ENCODE data around the gene CIRBP. TPM values are rescaled to one million over a fixed set of nuclear protein-coding genes. Genes with fewer than 3 reads are reported as not detected.

CIRBP gene
- total RNA-seq, 2 donors from 2014 or later: 226 to 251 TPM

DNA sequence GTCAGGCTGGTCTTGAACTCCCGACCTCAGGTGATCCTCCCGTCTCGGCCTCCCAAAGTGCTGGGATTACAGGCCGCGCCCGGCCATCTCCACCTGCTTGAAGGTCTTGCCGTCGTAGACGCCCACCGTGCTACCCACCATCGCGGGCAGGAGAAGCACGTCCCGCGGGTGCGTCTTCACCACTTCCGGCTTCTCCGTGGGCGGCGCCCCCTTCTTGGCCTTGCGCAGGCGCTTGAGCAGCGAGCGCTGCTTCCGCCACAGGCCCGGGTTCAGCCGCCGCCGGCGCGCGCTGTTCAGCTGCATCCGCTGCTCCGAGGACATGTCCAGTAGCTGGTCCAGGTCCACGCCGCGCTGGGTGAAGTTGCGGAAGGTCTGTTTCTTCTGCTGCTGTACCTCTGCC, 38.2 kb downstream of the CIRBP start:
- Mint-ChIP-seq H3K4me1 (ENCODE audit: low read depth in 2 of 2) (no peaks in the 10 kb centered on the region), H3K36me3 (no peaks in the 10 kb centered on the region), H3K9me3 (no peaks in the 10 kb centered on the region), H3K27me3 (no peaks in the 10 kb centered on the region), H3K4me3 (no peak overlapping the region), H3K27ac (no peak overlapping the region)
- no peak for DNase-seq (ENCODE audit: low spot score)
- no peak for ATAC-seq

- no peak overlapping the region for H3K4me3 Mint-ChIP-seq
- no peak for DNase-seq (ENCODE audit: low spot score)
- H3K27ac Mint-ChIP-seq: no peak overlapping the region
- no peak for ATAC-seq
- H3K36me3 Mint-ChIP-seq: no peaks in the 10 kb centered on the region
- H3K4me1 Mint-ChIP-seq (ENCODE audit: low read depth in 2 of 2): no peaks in the 10 kb centered on the region
- H3K27me3 Mint-ChIP-seq: no peaks in the 10 kb centered on the region
- H3K9me3 Mint-ChIP-seq: no peaks in the 10 kb centered on the region
These were observed 38.7 kb downstream of the CIRBP start for GRCh38 chr19:1307755-1308303.

- H3K4me3 Mint-ChIP-seq: no peak overlapping the region
- ATAC-seq (no peak), DNase-seq (ENCODE audit: low spot score) (no peak)
- H3K27ac Mint-ChIP-seq: no peak overlapping the region
- H3K4me1 Mint-ChIP-seq (ENCODE audit: low read depth in 2 of 2): no peaks in the 10 kb centered on the region
- H3K36me3 Mint-ChIP-seq: no peaks in the 10 kb centered on the region
- no peaks in the 10 kb centered on the region for H3K27me3 Mint-ChIP-seq
- H3K9me3 Mint-ChIP-seq: no peaks in the 10 kb centered on the region
These were observed 39.6 kb downstream of the CIRBP start for GRCh38 chr19:1308718-1309117.

GRCh38 chr19:1309977-1310852, 41.1 kb downstream of the CIRBP start:
- no peaks in the 10 kb centered on the region for H3K36me3 Mint-ChIP-seq
- H3K27me3 Mint-ChIP-seq: no peaks in the 10 kb centered on the region
- no peaks in the 10 kb centered on the region for H3K9me3 Mint-ChIP-seq
- DNase-seq (ENCODE audit: low spot score): no peak
- H3K4me1 Mint-ChIP-seq (ENCODE audit: low read depth in 2 of 2): no peaks in the 10 kb centered on the region
- ATAC-seq: no peak
- no peak overlapping the region for H3K27ac Mint-ChIP-seq
- H3K4me3 Mint-ChIP-seq: no peak overlapping the region

GRCh38 chr19:1310853-1311180, 41.7 kb downstream of the CIRBP start:
- no peak overlapping the region for H3K4me3 Mint-ChIP-seq
- H3K9me3 Mint-ChIP-seq: no peaks in the 10 kb centered on the region
- no peak for DNase-seq (ENCODE audit: low spot score)

DNA sequence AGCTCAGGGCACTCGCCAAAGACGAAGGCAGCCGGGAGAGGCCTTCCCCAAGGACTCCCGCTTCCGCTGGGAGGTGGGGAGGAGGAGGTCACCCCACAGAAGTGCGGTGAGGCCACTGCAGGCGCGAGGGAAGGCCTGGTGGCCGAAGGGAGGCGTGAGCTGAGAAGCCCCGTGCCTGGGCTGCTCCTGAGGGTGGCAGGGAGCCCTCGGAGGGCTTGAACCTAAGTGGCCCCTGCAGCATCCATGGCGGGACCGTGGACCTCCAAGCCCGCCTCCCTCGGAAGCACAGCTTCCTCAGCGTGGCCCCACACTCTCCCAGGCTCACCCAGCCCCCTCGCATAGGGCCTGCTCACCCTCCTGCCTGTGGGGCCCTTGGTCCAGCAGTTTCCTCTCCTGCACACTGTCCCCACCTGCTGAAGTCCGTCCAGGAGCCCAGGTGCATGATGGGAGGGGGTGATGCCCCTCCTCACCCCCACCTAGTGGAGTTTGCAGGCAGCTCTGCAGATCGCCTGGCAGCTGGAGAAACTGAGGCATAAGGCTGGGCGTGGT, 42.5 kb downstream of the CIRBP start:
- ATAC-seq (peak in 1 of 2 donors; percentile 5), DNase-seq (ENCODE audit: low spot score) (no peak)
- no peak overlapping the region for H3K4me3 Mint-ChIP-seq

More at GRCh38 chr19:1310853-1311180, 41.7 kb downstream of the CIRBP start:
- H3K36me3 Mint-ChIP-seq: no peaks in the 10 kb centered on the region
- no peak overlapping the region for H3K27ac Mint-ChIP-seq
- no peaks in the 10 kb centered on the region for H3K4me1 Mint-ChIP-seq (ENCODE audit: low read depth in 2 of 2)
- ATAC-seq: no peak
- no peaks in the 10 kb centered on the region for H3K27me3 Mint-ChIP-seq

GRCh38 chr19:1312767-1313694, 43.9 kb downstream of the CIRBP start:
- DNase-seq (ENCODE audit: low spot score): no peak
- ATAC-seq: no peak
- Mint-ChIP-seq H3K4me1 (ENCODE audit: low read depth in 2 of 2) (no peaks in the 10 kb centered on the region), H3K4me3 (no peak overlapping the region), H3K27ac (no peak overlapping the region), H3K36me3 (no peaks in the 10 kb centered on the region), H3K27me3 (peaks cover 9% of the 10 kb centered on the region in 2 donors), H3K9me3 (no peaks in the 10 kb centered on the region)

More for the DNA sequence above, 42.5 kb downstream of the CIRBP start:
- no peaks in the 10 kb centered on the region for H3K9me3 Mint-ChIP-seq
- H3K27ac Mint-ChIP-seq: no peak overlapping the region
- H3K4me1 Mint-ChIP-seq (ENCODE audit: low read depth in 2 of 2): no peaks in the 10 kb centered on the region
- H3K27me3 Mint-ChIP-seq: no peaks in the 10 kb centered on the region
- no peaks in the 10 kb centered on the region for H3K36me3 Mint-ChIP-seq

DNA sequence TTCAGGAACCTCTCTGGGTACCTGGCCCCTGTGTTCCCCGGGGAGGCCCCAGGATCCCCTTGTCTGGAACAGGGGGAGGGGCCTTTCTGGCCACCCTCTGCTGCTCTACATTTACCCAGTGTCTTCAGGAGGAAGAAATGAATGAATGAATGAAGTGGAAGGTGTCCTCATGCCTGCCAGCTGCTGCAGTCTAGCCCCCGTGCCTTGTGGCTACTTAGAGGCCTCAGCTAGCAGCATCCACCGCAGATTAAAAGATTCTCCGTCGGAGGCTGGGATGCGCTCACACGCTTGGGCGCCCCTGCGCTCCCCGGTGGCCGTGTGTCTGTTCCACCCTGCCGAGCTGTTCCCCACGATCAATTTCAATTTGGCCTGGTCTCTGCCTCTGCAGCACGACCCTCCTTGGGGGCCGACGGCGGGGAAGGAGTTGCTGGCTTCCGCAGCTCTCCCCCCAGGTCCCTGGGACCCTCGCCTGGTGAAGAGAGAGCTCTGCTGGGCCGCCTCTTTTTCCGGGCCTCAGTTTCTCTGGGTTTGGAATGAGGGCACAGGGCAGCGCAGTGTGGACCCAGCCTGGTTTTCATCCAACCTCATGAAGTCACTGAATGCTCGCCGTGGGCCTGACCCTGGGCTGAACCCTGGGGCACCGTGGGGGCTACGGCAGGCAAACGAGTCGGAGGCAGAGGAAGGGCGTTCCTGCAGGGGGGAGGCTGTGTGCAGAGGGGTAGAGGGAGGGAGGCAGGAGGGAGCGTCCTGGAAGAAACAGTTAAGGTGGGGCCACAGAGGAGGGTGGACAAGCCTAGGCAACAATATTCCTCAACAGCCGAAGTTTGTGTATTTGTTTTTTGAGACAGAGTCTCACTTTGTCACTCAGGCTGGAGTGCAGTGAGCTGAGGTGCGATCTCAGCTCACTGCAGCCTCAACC, 44.8 kb downstream of the CIRBP start:
- ATAC-seq: no peak
- no peaks in the 10 kb centered on the region for H3K36me3 Mint-ChIP-seq
- H3K9me3 Mint-ChIP-seq: no peaks in the 10 kb centered on the region
- no peaks in the 10 kb centered on the region for H3K4me1 Mint-ChIP-seq (ENCODE audit: low read depth in 2 of 2)
- no peak overlapping the region for H3K4me3 Mint-ChIP-seq
- DNase-seq (ENCODE audit: low spot score): no peak
- no peak overlapping the region for H3K27ac Mint-ChIP-seq
- H3K27me3 Mint-ChIP-seq: peaks cover 10% of the 10 kb centered on the region in 2 donors

DNA sequence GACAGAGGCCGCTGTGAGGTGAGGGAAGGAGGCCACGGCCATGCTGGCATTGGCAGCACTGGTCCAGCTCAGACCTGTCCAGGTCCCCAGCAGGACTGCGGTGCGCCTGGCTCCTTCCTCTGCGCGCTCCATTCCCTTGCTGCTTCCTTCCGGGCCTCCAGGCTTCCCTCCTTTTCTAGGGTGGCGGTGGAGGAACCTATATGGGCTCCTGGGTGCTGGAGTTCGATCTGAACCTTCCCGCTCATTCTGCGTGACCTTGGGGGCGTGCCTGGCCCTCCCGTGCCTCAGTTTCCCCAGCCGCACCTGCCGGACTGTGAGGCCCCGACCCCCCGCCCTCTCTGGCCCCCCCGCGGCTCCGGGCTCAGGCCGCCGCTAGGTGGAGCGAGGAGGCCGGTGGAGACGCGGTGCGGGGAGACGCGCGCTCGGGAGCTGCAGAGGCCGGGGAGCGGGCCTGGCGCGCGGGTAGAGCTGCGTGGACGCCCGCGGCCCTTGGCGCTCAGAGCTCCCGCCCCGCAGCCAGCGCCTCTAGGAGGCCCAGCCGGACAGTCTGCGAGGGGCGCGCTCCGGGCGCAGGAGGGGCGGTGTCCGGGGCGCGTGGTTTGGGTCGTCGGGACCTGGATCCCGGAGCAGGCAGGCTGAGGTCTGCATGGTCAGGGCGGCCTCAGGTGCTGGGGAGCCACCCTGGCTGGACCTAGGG, 46.5 kb downstream of the CIRBP start:
- H3K27ac Mint-ChIP-seq: no peak overlapping the region
- no peaks in the 10 kb centered on the region for H3K36me3 Mint-ChIP-seq
- DNase-seq (ENCODE audit: low spot score): no peak
- H3K9me3 Mint-ChIP-seq: no peaks in the 10 kb centered on the region
- H3K4me1 Mint-ChIP-seq (ENCODE audit: low read depth in 2 of 2): no peaks in the 10 kb centered on the region
- H3K4me3 Mint-ChIP-seq: no peak overlapping the region
- peaks cover 10 to 13% of the 10 kb centered on the region in 2 donors for H3K27me3 Mint-ChIP-seq
- ATAC-seq: peak in 1 of 2 donors; percentile 58

DNA sequence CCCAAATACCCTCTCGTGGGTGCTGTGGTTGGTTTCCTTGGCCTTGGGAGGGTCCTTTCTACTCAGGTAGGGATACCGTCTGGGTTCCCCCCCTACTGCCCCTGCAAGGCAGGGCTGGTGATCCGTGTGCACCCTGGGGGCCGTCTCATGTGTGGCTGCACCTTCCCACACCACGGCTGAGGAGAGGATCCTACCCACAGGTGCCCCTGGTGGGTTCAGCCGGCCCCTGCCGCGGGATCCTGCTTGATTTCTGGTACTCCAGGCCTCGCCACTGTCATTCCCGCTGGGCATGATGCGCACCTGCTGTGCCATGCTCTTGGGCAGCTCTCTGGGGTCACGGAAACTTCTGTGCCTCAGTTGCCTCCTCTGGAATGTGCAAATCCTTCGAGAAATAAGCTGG, 47.3 kb downstream of the CIRBP start:
- no peak overlapping the region for H3K4me3 Mint-ChIP-seq
- peaks cover 10 to 15% of the 10 kb centered on the region in 2 donors for H3K27me3 Mint-ChIP-seq
- H3K27ac Mint-ChIP-seq: no peak overlapping the region
- ATAC-seq: no peak
- H3K4me1 Mint-ChIP-seq (ENCODE audit: low read depth in 2 of 2): no peaks in the 10 kb centered on the region
- no peaks in the 10 kb centered on the region for H3K9me3 Mint-ChIP-seq
- H3K36me3 Mint-ChIP-seq: no peaks in the 10 kb centered on the region
- no peak for DNase-seq (ENCODE audit: low spot score)

GRCh38 chr19:1317274-1318003, 48.3 kb downstream of the CIRBP start:
- Mint-ChIP-seq H3K9me3 (no peaks in the 10 kb centered on the region), H3K27ac (no peak overlapping the region), H3K4me1 (ENCODE audit: low read depth in 2 of 2) (no peaks in the 10 kb centered on the region), H3K4me3 (no peak overlapping the region), H3K36me3 (no peaks in the 10 kb centered on the region), H3K27me3 (peaks cover 13 to 16% of the 10 kb centered on the region in 2 donors)
- DNase-seq (ENCODE audit: low spot score): no peak
- ATAC-seq: no peak
